OCI-M2 (cell line): ENCODE measurements around the gene DCUN1D1.

Experiments used
- DNase-seq: peaks from one replicate; lab custom pipeline; 2025; ENCODE audit not compliant: unreplicated experiment; lab: John Stamatoyannopoulos, UW

Gene DCUN1D1

GRCh38 chr3:182973047-182973446 is 7.3 kb downstream of the DCUN1D1 start:
- DNase-seq: no peak

- DNase-seq: no peak
Observed at GRCh38 chr3:182972387-182972786, 8.0 kb downstream of the DCUN1D1 start.

- DNase-seq: no peak
Observed at GRCh38 chr3:182971637-182972036, 8.7 kb downstream of the DCUN1D1 start.

GRCh38 chr3:182970811-182971418 is 9.4 kb downstream of the DCUN1D1 start:
- no peak for DNase-seq

GRCh38 chr3:182969853-182970252 is 10.5 kb downstream of the DCUN1D1 start:
- DNase-seq: no peak

GRCh38 chr3:182969277-182969676 is 11.1 kb downstream of the DCUN1D1 start:
- no peak for DNase-seq

- no peak for DNase-seq
Observed at GRCh38 chr3:182967218-182968204, 12.8 kb downstream of the DCUN1D1 start.

- no peak for DNase-seq
Observed at GRCh38 chr3:182965861-182966366, 14.4 kb downstream of the DCUN1D1 start.

- DNase-seq: no peak
Observed at GRCh38 chr3:182964179-182964578, 16.2 kb downstream of the DCUN1D1 start.

- no peak for DNase-seq
Observed at GRCh38 chr3:182962166-182962565, 18.2 kb downstream of the DCUN1D1 start.

GRCh38 chr3:182959474-182960350 is 20.6 kb downstream of the DCUN1D1 start:
- no peak for DNase-seq

- DNase-seq: no peak
Observed at GRCh38 chr3:182957676-182958266, 22.6 kb downstream of the DCUN1D1 start.

- DNase-seq: no peak
Observed at GRCh38 chr3:182957226-182957625, 23.1 kb downstream of the DCUN1D1 start.

- no peak for DNase-seq
Observed at GRCh38 chr3:182954553-182955235, 25.6 kb downstream of the DCUN1D1 start.

- no peak for DNase-seq
Observed at GRCh38 chr3:182949688-182950087, 30.6 kb downstream of the DCUN1D1 start.

GRCh38 chr3:182948305-182948704 is 32.0 kb downstream of the DCUN1D1 start:
- DNase-seq: no peak

GRCh38 chr3:182947888-182948287 is 32.5 kb downstream of the DCUN1D1 start:
- no peak for DNase-seq

- DNase-seq: no peak
Observed at GRCh38 chr3:182941719-182942118, 38.6 kb downstream of the DCUN1D1 start.

GRCh38 chr3:182940266-182940808 is 40.0 kb downstream of the DCUN1D1 start:
- no peak for DNase-seq
